Measurements from ENCODE around the gene PKP4.

The PKP4 gene

DNA sequence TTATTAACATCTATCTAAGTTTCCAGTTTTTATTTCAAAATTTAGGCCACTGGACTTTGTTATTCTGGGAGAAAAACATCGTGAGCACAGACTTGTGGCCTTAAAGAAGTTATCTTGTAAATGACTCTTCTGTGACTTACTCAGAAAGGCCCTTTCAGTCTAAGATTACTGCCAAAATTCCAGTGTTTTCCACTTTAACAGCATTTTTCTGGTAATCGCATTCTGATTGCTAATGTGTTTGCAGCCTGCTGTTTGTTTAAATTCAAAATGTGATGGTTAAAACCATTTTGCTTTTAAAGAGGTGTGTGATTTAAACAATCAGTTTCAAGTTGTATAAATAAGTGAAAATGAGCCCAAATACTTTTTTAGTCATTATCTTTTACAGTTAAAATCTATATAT is 201.6 kb downstream of the PKP4 start:
- no peak for DNase-seq

DNA sequence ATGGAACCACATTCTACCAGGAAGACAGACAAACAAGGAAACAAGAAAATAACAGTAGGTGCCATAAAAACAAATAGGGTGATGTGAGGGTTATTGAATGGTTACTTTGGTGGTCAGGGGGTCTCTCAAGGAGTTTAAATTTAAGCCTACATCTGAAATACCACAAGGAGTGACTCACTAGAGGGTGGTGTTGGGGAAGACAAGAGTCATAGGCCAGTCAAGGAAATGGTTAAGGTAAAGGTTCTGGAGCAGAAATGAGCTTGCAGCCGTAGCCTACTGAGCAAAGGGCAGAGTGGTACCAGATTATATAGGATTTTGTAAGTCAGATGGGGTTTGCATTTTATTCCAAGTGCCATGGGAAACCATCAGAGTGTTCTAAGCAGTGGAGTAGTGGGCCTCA is 202.7 kb downstream of the PKP4 start:
- DNase-seq: no peak

GRCh38 chr2:158661231-158661630 is 204.5 kb downstream of the PKP4 start:
- no peak for DNase-seq

DNA sequence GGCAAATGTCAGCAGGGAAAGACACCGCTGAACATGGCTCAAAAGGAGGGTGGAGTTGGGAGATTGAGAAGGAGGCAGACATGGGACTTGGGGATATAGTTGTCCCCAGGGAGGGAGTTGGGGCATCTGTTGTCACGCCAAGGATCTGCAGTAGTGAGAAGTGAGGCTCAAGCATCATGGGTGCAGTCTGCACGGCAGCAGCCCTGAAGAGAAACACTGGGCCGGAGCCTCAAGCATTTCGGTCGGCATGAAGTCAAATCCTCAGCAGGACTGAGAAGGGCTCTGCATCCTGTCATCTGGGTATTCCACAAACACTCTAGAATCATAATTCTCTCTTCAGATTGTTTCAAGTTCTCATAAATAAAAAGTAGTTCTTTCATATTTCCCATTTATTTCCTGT is 205.7 kb downstream of the PKP4 start:
- no peak for DNase-seq

DNA sequence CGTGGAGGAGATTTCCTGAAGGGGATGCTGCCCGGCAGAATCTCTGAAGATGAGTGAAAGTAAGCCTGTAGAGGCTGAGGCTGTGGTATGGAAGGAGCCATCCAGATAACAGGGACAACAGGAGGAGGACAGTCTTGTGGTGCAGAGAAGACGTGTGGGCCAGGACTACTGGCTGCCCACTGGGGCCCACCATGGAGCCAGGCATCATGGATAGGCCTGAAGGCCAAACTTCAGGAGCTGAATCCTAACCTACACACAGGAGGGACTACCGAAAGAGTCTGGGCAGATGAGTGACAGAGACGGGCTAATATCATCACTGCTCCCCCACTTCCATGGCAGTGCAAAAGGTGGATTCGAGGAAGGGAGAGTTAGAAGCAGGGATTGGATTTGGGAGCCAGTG is 207.0 kb downstream of the PKP4 start:
- no peak for DNase-seq

GRCh38 chr2:158664987-158665386 is 208.2 kb downstream of the PKP4 start:
- no peak for DNase-seq

GRCh38 chr2:158665536-158666302 is 209.0 kb downstream of the PKP4 start:
- no peak for DNase-seq

GRCh38 chr2:158666969-158667368 is 210.2 kb downstream of the PKP4 start:
- no peak for DNase-seq

DNA sequence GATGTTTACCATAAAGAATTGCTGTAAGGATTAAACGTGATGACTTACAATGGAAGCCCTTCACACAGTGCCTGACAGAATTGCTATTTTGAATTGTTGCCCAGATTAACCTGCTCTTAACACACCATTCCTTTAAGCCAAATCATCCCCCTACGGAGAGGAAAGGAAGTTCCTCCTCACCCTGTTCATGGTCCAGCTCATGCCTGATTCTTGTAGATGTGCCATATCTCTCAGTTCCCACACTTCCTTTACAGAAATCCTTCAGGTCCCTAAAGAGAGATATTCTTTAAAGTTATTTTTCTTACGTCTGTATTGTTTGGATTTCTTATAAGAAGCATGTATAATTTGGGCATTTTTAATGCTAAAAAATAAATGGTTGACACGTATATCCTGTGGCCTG is 210.8 kb downstream of the PKP4 start:
- no peak for DNase-seq

- DNase-seq: no peak
These were observed 211.4 kb downstream of the PKP4 start for GRCh38 chr2:158668001-158668765.

DNA sequence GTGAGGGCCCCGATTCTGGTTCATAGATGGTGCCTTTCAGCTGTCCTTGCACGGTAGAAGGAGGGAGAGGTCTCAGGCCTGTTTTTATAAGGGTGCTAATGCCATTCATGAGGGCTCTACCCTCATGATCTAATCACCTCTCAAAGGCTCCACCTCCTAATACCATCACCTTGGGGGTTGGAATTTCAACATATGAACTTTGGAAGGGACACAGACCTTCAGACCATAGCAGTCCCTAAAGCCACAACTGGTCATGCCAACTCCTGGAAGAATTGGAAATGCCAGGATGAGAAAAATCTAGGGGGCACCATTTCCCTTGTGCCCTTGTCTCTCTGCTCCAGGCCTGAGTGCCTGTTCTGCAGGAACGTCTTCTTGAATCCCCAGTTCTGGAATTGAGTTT is 213.5 kb downstream of the PKP4 start:
- no peak for DNase-seq

DNA sequence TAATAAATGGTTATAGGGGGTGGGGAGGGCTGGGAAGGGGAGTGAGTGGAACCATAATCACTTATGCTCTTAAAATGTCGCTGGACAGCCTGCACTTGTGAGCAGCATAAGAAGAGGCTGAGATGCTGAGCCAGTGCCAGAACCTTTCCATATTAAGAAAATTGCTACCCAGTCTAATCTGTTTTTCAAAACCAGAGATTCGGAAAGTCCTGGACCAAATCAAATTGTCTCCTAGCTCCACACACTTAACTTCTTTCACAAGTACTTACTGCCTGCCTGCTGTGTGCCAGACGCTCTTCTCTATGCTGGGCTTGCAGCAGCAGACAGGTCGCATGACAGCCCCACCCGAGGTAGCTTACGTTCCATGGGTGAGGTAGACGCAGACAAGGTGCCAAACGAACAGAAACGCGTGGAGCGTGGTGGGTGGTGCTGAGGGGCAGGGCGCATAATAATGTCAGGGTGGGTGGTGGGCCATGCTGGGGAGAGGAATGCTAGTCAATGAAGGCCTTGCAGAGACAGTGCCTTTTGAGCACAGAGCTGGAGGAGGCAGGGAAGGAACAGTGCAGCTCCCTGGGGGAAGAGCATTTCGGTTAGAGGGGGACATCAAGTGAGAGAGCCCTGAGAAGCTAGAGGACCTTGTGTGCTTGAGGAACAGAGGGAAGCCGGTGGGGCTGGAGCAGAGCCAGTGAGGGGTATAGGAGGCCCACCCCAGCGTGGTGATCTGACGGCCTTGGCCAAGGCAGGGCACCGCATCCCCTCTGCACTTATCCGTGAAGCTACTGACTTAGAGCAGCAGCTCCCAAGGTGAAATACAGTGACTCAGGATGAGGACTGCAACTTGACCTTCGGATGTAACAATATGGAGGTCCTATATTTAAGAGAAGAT is 214.9 kb downstream of the PKP4 start:
- DNase-seq: no peak

GRCh38 chr2:158676295-158676694 is 219.5 kb downstream of the PKP4 start:
- DNase-seq: no peak

DNA sequence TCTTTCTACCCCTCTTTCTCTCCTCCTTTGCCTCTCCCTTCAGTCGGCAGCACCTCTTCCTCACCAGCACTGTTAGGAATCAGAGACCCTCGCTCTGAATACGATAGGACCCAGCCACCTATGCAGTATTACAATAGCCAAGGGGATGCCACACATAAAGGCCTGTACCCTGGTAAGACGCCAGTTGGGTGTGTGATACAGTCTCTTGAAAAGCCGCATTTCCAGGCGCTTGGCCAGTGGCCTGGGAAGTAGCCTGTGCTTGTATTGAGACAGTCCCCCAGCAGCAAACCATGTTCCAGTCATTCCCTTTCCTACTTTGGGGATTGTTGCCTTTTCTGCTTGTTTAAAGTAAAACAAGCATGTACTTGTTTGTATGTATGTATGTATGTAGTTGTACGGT is 219.9 kb downstream of the PKP4 start:
- DNase-seq: no peak

DNA sequence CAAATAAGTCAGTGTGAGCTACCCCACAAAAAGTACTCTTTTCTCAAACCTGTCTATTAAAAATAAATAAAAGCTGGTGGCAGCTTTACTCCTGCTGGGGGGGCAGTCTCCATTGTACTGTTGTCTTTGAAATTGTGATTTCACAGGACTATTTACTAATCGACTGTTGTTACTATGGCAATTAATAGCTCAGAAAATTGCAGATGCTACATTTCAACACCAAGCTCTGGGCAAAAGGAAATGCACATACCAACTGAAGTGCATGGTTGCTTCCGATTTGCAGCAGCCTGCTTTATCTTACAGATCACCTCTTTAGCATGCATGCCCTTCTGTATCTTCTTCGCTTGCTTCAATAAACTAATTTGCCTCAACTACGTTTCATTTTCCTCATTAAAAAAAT is 220.8 kb downstream of the PKP4 start:
- no peak for DNase-seq

DNA sequence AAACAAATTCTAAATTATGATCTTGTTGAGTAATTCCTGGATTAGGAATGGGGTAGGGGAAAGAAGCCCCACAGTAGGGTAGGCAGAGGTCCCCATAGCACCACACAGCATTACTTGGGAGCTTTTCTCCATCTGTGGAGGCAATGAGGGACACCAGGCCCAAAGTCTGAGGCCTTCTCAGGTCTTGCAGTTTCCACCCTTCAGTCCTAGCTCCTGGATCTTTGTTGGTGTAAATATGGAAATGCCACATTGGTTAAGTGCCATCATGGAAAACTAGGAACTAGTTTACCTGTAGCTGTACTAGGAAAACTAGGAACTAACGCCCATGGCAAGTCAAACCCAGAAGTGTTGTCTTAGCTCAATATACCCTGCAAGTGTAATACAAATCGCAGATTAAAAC is 225.1 kb downstream of the PKP4 start:
- DNase-seq: no peak

GRCh38 chr2:158685646-158686045 is 228.9 kb downstream of the PKP4 start:
- no peak for DNase-seq

DNA sequence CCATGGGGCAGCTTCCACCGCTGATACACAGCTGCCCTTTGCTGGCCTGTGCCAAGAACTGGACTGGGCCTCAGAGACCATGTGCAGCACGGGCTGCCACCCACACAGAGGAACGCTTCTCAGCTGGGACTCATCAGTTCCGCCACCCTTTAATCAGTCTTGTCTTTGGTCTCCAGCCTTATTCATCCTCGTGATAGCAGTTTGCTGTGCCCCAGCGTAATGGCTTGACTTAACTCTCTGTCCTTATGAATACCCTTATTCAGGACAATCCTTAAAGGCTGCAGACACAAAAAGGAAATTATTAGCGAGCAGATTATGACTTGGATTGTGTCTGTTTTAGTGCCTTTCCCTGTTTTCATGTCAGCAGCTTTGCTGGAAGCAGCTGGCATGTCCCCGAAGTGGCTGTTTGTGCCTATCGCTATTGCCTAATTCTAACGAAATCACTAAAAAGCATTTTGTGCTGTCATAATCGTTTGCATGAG is 229.5 kb downstream of the PKP4 start:
- DNase-seq: no peak

- no peak for DNase-seq
These were observed 230.6 kb downstream of the PKP4 start for GRCh38 chr2:158687315-158687714.

DNA sequence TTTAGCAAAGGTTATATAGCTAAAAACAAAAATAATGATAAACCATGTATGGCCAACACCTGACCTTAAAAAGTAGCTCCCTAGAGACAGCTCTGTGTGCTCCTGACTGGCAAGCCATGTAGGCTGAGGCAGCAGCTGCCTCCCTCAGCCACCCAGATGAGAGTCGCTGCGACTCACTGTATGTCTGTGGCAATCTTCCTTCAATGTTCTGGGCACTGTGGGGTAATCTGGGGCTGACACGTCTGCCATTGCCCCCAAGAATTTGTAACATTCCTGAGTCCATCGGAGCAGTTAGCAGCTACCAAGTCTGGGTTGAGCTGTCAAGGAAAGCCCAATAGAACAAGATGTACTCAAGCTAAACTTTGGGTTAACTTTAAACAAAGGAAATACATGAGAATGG is 232.0 kb downstream of the PKP4 start:
- DNase-seq: no peak

- DNase-seq: no peak
These were observed 232.6 kb downstream of the PKP4 start for GRCh38 chr2:158689391-158689790.

DNA sequence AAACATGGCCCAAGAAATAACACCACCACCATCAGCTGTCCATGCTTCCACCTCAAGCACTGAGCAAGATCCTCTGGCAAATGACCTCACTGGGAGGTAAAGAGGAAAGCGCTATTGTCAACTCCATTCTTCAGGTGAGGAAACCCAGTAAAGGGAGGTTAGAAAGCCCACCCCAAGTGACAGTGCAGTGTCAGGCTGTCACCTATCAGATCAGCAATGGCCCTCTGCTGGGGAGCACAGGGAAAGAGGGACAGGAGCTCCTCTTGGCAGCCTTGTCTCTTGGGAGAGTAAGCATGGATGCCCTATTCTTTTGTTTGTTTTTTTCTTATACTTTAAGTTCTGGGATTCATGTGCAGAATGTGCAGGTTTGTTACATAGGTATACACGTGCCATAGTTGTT is 234.1 kb downstream of the PKP4 start:
- DNase-seq: no peak

DNA sequence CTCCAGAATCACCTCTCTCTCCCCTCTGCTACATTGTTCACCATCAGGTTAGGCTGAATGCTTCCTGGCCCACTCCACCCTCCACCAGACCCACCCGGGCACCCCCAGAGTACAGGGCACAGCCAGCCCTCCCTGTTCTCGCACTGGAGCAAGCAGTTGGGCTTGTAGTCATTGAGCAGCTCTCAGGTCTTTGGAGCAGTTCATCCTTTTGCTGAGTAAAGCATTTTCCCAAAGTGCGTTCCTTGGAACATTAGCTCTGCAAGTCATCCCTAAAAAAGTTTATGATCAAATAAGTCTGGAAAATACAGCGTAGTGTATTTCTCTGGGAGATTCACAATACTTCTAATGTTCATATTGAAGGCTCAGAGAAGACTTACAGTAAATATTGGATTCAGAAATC is 234.9 kb downstream of the PKP4 start:
- no peak for DNase-seq

Measured in activated CD4-positive, alpha-beta T cell treated with anti-CD3 and anti-CD28 coated beads, Interleukin-2, amount 50 U/mL, for 16 hours (primary cell).